ENCODE measurements around the gene ERVW-1.

Gene ERVW-1

GRCh38 chr7:92437956-92438491, 39.7 kb downstream of the ERVW-1 start:
- H3K4me3 ChIP-seq, result no peak overlapping the region
- H3K4me2 ChIP-seq, result no peak overlapping the region
- no peak for TF ChIP-seq Cebpa-rat (IDR thresholded peaks at IDR 0.05)
- peaks cover 4 to 13% (median 12%) of the 10 kb centered on the region in 11 experiments; a peak in 18 of 22 replicates for H3K9me3 ChIP-seq (replicated peaks in 1 of 11)
- no peaks in the 10 kb centered on the region for H4K20me1 ChIP-seq
- H3K27me3 ChIP-seq, result no peaks in the 10 kb centered on the region
- H3K9ac ChIP-seq, result no peak overlapping the region
- H3K4me1 ChIP-seq, result no peaks in the 10 kb centered on the region; a peak in 1 of 20 replicates
- H3K27ac ChIP-seq, result no peak overlapping the region
- H3K36me3 ChIP-seq, result no peaks in the 10 kb centered on the region

DNA sequence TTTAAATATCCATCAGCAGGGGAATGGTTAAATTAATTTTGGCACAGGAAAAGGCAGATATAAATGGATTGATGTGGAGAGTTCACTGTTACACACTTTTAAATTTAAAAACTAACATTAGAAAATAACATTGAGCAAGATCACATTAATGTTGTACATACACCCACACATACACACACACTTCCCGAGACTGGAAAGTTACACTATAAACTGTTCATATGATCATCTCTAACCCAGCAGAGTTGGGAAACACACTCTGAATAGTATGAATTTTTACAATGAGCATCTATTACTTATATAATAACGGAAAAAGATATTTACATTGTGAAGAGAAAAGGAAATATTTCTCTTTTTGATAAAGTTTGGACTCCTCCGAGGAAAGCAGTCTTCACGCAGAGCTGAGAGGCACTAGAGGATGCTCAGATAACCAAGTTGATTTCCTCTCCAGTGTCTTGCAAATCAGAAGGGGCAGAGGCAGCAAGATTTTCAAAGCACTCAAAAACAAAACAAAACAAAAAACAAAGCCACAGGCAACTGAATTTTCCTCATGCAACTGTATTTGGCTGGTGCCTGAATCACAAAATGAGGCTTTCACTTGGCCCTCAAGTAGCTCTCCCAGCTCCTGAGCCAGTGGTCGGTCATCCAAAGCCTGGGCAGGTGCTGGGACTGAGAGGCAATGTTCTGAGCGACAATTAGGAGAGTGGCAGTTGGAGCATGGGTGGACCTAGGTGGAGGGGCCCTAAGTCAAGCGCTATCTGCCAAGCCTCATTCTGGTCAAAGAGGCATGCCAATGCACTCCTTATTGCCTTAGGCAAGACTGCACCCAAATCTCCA, 40.9 kb downstream of the ERVW-1 start:
- Histone ChIP-seq H3K36me3 (no peaks in the 10 kb centered on the region), H3K4me1 (no peaks in the 10 kb centered on the region; a peak in 1 of 20 replicates), H3K27me3 (no peaks in the 10 kb centered on the region), H3K4me2 (no peak overlapping the region), H3K4me3 (no peak overlapping the region), H3K27ac (no peak overlapping the region), H3K9me3 (replicated peaks in 1 of 11) (peaks cover 0 to 1% (median 0%) of the 10 kb centered on the region in 11 experiments; a peak in 3 of 22 replicates), H4K20me1 (no peaks in the 10 kb centered on the region), H3K9ac (no peak overlapping the region)
- TF ChIP-seq Cebpa-rat (IDR thresholded peaks at IDR 0.05), result no peak

DNA sequence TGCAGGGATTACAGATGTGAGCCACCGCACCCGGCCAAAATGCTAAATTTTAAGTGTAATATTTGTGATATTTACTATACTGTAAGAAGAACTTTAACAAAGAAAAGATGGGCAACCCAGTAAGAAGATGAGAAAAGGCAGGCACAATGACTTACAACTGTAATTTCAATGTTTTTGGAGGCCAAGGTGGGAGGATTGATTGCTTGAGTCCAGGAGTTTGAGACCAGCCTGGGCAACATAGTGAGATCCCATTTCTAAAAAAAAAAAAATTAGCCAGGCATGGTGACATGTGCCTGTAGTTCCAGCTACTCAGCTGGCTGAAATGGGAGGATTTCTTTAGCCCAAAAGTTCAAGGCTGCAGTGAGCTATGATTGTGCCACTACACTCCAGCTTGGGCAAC, 42.2 kb downstream of the ERVW-1 start:
- H3K9ac ChIP-seq, result no peak overlapping the region
- H3K4me3 ChIP-seq, result no peak overlapping the region
- no peaks in the 10 kb centered on the region; a peak in 1 of 20 replicates for H3K4me1 ChIP-seq
- no peaks in the 10 kb centered on the region for H3K9me3 ChIP-seq (replicated peaks in 1 of 11)
- H3K27me3 ChIP-seq, result no peaks in the 10 kb centered on the region
- H3K27ac ChIP-seq, result no peak overlapping the region
- no peak for TF ChIP-seq Cebpa-rat (IDR thresholded peaks at IDR 0.05)
- H4K20me1 ChIP-seq, result no peaks in the 10 kb centered on the region
- no peaks in the 10 kb centered on the region for H3K36me3 ChIP-seq
- H3K4me2 ChIP-seq, result no peak overlapping the region

DNA sequence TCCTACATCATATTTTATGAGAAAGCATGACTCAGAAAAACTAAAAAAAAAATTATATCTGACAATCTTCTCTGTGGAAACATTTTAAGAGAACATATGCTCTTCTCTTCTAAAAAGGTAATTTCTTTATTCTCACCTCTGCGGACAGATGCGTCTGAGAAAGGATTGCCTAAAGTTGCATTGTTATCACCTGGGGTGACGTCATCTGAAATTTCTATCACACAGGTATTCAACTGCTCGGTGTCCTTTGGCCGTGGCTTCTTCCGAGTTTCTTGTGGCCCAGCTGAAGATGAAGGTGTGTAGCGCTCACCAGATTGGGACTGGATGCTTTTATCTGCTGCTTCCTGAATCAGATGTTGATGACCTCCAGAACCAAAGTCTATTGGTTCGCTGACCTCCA, 44.7 kb downstream of the ERVW-1 start:
- H3K27ac ChIP-seq, result no peak overlapping the region
- no peak overlapping the region for H3K4me3 ChIP-seq
- H3K4me1 ChIP-seq, result no peaks in the 10 kb centered on the region; a peak in 1 of 20 replicates
- no peaks in the 10 kb centered on the region for H3K9me3 ChIP-seq (replicated peaks in 1 of 11)
- no peaks in the 10 kb centered on the region for H3K36me3 ChIP-seq
- no peaks in the 10 kb centered on the region for H4K20me1 ChIP-seq
- no peak overlapping the region for H3K4me2 ChIP-seq
- no peaks in the 10 kb centered on the region for H3K27me3 ChIP-seq
- no peak for TF ChIP-seq Cebpa-rat (IDR thresholded peaks at IDR 0.05)
- H3K9ac ChIP-seq, result no peak overlapping the region

GRCh38 chr7:92432299-92432946, 45.3 kb downstream of the ERVW-1 start:
- no peak overlapping the region for H3K27ac ChIP-seq
- H3K27me3 ChIP-seq, result no peaks in the 10 kb centered on the region
- H3K4me1 ChIP-seq, result no peaks in the 10 kb centered on the region; a peak in 1 of 20 replicates
- H3K9ac ChIP-seq, result no peak overlapping the region
- no peak overlapping the region for H3K4me3 ChIP-seq
- no peaks in the 10 kb centered on the region for H3K9me3 ChIP-seq (replicated peaks in 1 of 11)
- no peak for TF ChIP-seq Cebpa-rat (IDR thresholded peaks at IDR 0.05)
- H3K36me3 ChIP-seq, result no peaks in the 10 kb centered on the region
- no peaks in the 10 kb centered on the region for H4K20me1 ChIP-seq
- H3K4me2 ChIP-seq, result no peak overlapping the region

DNA sequence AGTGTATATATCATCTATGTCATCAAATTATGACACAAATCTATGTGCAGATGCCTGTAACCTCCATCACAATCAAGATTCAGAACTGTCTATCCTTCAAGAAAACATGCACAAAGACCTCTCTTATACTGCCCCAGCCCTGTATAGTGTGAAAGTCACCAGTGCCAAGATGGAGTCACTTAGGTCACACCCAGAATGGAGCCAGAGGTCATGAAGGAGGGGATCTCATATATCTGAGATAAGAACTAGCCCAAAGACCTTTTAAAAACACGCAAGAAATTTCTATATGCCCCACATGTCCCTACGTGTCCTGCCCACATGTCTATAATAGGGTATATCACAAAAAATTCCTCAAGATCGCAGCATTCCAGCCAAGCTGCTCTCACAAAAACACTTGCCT, 50.6 kb downstream of the ERVW-1 start:
- no peak for TF ChIP-seq Cebpa-rat (IDR thresholded peaks at IDR 0.05)

DNA sequence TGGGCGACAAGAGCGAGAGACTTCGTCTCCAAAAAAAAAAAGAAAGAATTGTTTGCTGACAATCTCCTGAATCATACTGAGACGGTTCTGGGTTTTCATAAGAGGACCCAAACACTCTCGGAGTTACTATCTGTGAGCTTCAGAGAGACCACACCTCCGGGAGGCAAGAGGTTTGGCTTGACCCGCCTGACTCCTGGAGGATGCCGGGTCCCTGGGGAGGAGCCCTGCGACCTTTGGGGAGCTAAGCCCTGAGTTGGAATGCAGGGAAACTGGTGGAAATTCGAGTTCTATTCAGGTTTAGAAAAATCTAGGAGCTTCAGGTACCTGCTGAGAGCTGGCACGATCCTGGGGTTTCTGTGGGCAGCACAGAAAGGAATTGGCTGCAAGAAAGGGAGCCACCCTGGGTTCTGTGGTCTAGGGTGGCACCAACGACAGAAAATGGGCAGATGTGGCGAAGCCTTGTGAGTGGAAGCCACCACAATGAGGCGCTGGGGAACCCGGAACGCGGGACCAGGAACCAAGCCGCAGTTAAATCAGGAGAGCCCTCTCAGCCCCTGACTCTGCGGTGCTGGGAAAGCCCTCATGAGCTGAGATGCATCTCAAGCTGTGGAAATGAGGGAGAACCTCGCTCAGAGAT, 52.3 kb downstream of the ERVW-1 start:
- Histone ChIP-seq H3K36me3 (no peaks in the 10 kb centered on the region), H3K9me3 (replicated peaks in 1 of 11) (no peaks in the 10 kb centered on the region), H3K9ac (no peak overlapping the region), H4K20me1 (no peaks in the 10 kb centered on the region), H3K27me3 (no peaks in the 10 kb centered on the region), H3K4me3 (no peak overlapping the region), H3K27ac (no peak overlapping the region), H3K4me1 (peaks cover 7 to 16% (median 12%) of the 10 kb centered on the region in 10 experiments; a peak in 12 of 20 replicates), H3K4me2 (0 out of 22 replicates have a peak overlapping the region, but pooled peaks of 1 of the 11 experiments have one; percentile 18)
- TF ChIP-seq Cebpa-rat (IDR thresholded peaks at IDR 0.05), result no peak

More for the DNA sequence above, 50.6 kb downstream of the ERVW-1 start:
- H3K9ac ChIP-seq, result no peak overlapping the region
- H3K36me3 ChIP-seq, result no peaks in the 10 kb centered on the region
- H3K27me3 ChIP-seq, result no peaks in the 10 kb centered on the region
- H3K4me2 ChIP-seq, result no peak overlapping the region
- no peak overlapping the region for H3K4me3 ChIP-seq
- H3K4me1 ChIP-seq, result peaks cover 6 to 14% (median 9%) of the 10 kb centered on the region in 10 experiments; a peak in 12 of 20 replicates
- H3K9me3 ChIP-seq (replicated peaks in 1 of 11), result no peaks in the 10 kb centered on the region
- H3K27ac ChIP-seq, result no peak overlapping the region
- no peaks in the 10 kb centered on the region for H4K20me1 ChIP-seq

DNA sequence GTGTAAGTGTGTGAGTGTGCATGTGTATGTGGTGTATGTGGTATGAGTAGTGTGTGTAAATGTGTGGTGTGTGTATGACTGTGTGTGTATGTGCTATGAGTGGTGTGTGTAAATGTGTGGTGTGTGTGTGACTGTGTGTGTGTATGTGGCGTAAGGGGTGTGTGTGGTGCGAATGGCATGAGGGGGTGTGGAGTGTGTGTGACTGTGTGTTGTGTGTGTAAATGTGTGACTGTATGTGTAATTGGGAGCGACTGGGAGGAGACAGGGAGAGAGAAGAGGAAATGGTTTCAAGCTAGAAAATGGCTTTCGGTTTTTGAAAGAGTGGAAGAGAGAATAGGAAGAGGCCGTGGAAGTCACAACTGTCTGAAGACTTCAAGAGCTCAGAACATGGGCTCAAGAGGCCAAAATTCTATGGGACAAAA, 54.0 kb downstream of the ERVW-1 start:
- no peaks in the 10 kb centered on the region for H3K27me3 ChIP-seq
- H3K27ac ChIP-seq, result peak overlapping the region in 3 of 11 experiments; percentile 8 to 27 (median 9); a peak in 3 of 22 replicates
- peak overlapping the region; percentile 69 to 87 (median 81); a peak in 19 of 22 replicates for H3K4me2 ChIP-seq
- H3K36me3 ChIP-seq, result no peaks in the 10 kb centered on the region
- no peaks in the 10 kb centered on the region for H4K20me1 ChIP-seq
- peak overlapping the region in 4 of 10 experiments; percentile 47 to 58 (median 54); a peak in 5 of 20 replicates for H3K4me3 ChIP-seq
- H3K4me1 ChIP-seq, result peaks cover 7 to 16% (median 12%) of the 10 kb centered on the region in 10 experiments; a peak in 12 of 20 replicates
- no peak for TF ChIP-seq Cebpa-rat (IDR thresholded peaks at IDR 0.05)
- no peaks in the 10 kb centered on the region for H3K9me3 ChIP-seq (replicated peaks in 1 of 11)
- peak overlapping the region in 2 of 11 experiments; percentile 38 to 46; a peak in 3 of 22 replicates for H3K9ac ChIP-seq

- no peak overlapping the region for H3K27ac ChIP-seq
- H3K9me3 ChIP-seq (replicated peaks in 1 of 11), result no peaks in the 10 kb centered on the region
- no peak overlapping the region for H3K9ac ChIP-seq
- peaks cover 7 to 16% (median 12%) of the 10 kb centered on the region in 10 experiments; a peak in 12 of 20 replicates for H3K4me1 ChIP-seq
- no peak overlapping the region for H3K4me3 ChIP-seq
- no peaks in the 10 kb centered on the region for H4K20me1 ChIP-seq
- no peaks in the 10 kb centered on the region for H3K27me3 ChIP-seq
- no peak for TF ChIP-seq Cebpa-rat (IDR thresholded peaks at IDR 0.05)
- peak overlapping the region in 2 of 11 experiments; percentile 81 to 84; a peak in 1 of 22 replicates for H3K4me2 ChIP-seq
- H3K36me3 ChIP-seq, result no peaks in the 10 kb centered on the region
These were observed 54.8 kb downstream of the ERVW-1 start for GRCh38 chr7:92422926-92423325.

Data from BLaER1 treated with 17β-estradiol and CSF1 and Interleukin-3, amounts not matched to agents 10 nM and 100 nM (cell line).